Stomach (tissue), 19 donors: ENCODE data around the gene NCK1. TPM values are rescaled to one million over a fixed set of nuclear protein-coding genes. Genes with fewer than 3 reads are reported as not detected.

Source experiments
- DNase-seq, 2 donors: peaks; one replicate each; pipeline versions ENCODE4 v3.0.0 to v3.0.0-alpha.2; 2013 to 2019
- H3K27ac ChIP-seq, 5 donors: fragments of 200-600 bp in 4 of 5; sonication (generic) in 4 of 5; one replicate each; pipeline ENCODE4 v1.5.1; 2013 to 2019; ENCODE audit warnings: mild to moderate bottlenecking in 1 of 5, moderate library complexity in 1 of 5
- H3K27me3 ChIP-seq, 3 donors: fragments of 200-600 bp; sonication (generic); one replicate each; pipeline ENCODE4 v1.5.1; 2017 to 2019; ENCODE audit warnings: mixed run types in 1 of 3
- H3K36me3 ChIP-seq, 4 donors: fragments of 200-600 bp; sonication (generic); 1 replicate in 3 of 4; 2 replicates in 1 of 4; pipeline ENCODE4 v1.5.1; 2016 to 2019
- H3K4me1 ChIP-seq, 4 donors: fragments of 200-600 bp; sonication (generic); one replicate each; pipeline ENCODE4 v1.5.1; 2016 to 2019
- H3K4me3 ChIP-seq, 4 donors: fragments of 200-600 bp; sonication (generic) in 3 of 4; one replicate each; pipeline ENCODE4 v1.5.1; 2016 to 2019; ENCODE audit warnings: mild to moderate bottlenecking in 1 of 4
- H3K9me3 ChIP-seq, 4 donors: fragments of 200-600 bp; sonication (generic); one replicate each; pipeline ENCODE4 v1.5.1; 2016 to 2019
- EP300 ChIP-seq: sonication (generic); formaldehyde crosslinking; IDR thresholded peaks from one replicate; pipeline ENCODE4 v1.6.1; 2017; ENCODE audit warnings: antibody characterized with exemption
- POLR2A ChIP-seq, 4 donors: fragments of 450-650 bp; IDR thresholded peaks; one replicate each; pipeline ENCODE4 v1.6.1; 2016; ENCODE audit warnings: antibody characterized with exemption in 4 of 4, control low read depth in 2 of 4, mild to moderate bottlenecking in 1 of 4, moderate library complexity in 1 of 4
- POLR2AphosphoS5 ChIP-seq, 3 donors: sonication (generic); formaldehyde crosslinking; IDR thresholded peaks; one replicate each; pipeline ENCODE4 v1.6.1; 2016; ENCODE audit warnings: antibody characterized with exemption in 3 of 3
- WGBS, 5 donors: extraction: QIAGEN DNeasy Blood & Tissue Kit in 3 of 5; methylation state at CpG; one replicate each; pipeline versions ENCODE4 v1.1.5 to v1.1.7; 2013 to 2018; 5-methylcytosine and 5-hydroxymethylcytosine counted together
- intact Hi-C: fragments of 100-400 bp; cut with DNase I; formaldehyde crosslinking; loops from one replicate; pipeline ENCODE4 v1.15.1; 2023; ENCODE audit warnings: low total_unique reads
- long read RNA-seq, 10 donors: transcript quantifications; one replicate each; lab custom pipeline, GENCODE V29; 2026
- polyA plus RNA-seq, 3 donors: library from polyadenylated mRNA; stranded (reverse); fragments of 200-250 nt; gene quantifications; one replicate each; pipeline ENCODE4 v1.2.3, GENCODE V29; 2013
- total RNA-seq, 5 donors: library from RNA; depleted of rRNA; stranded (reverse); fragments of >200 nt; gene quantifications; one replicate each; pipeline versions ENCODE4 v1.1.0 to v1.2.3, GENCODE V29; 2014 to 2016
- TF ChIP-seq, protein P1 (sequence below), 7 experiments: fragments of 450-650 bp in 4 of 7; fragments of 200-600 bp in 3 of 7; sonication (generic) in 3 of 7; IDR thresholded peaks; one replicate each; pipeline ENCODE4 v1.5.1; 2016 to 2019; ENCODE audit warnings: antibody characterized with exemption in 7 of 7, control low read depth in 2 of 7, mild to moderate bottlenecking in 1 of 7
- donor health status: healthy with polysubstance abuse.
- donor health status: Bipolar disorder and iron deficiency.
- donor health status: healthy.

Gene NCK1
- total RNA-seq (10 to 100 TPM; 21.0 to 59.8 (median 29.8) TPM), polyA plus RNA-seq (10 to 100 TPM; 11.9 to 22.5 (median 16.3) TPM)
- long read RNA-seq, donor 1, partial matches to known transcripts: 0 of 3 reads
- long read RNA-seq, donor 1, other reads (novel, unspliced or antisense): 0 of 3 reads
- long read RNA-seq, donor 2, partial matches to known transcripts: 0 of 7 reads
- long read RNA-seq, donor 2, other reads (novel, unspliced or antisense): 0 of 7 reads
- long read RNA-seq, donor 3, partial matches to known transcripts: 0 of 1 reads
- long read RNA-seq, donor 3, other reads (novel, unspliced or antisense): 0 of 1 reads
- long read RNA-seq, donor 4, partial matches to known transcripts: 0 of 1 reads
- long read RNA-seq, donor 4, other reads (novel, unspliced or antisense): 0 of 1 reads
- long read RNA-seq, donor 5, partial matches to known transcripts: 8 of 12 reads
- long read RNA-seq, donor 5, other reads (novel, unspliced or antisense): 0 of 12 reads
- long read RNA-seq, donor 6: 0 reads
- long read RNA-seq, donor 7, transcript NCK1-201 (4 exons, 1,937 nt): major isoform, 5 of 7 reads
- long read RNA-seq, donor 7, partial matches to known transcripts: 0 of 7 reads
- long read RNA-seq, donor 7, other reads (novel, unspliced or antisense): 0 of 7 reads
- long read RNA-seq, donor 8, partial matches to known transcripts: 0 of 5 reads
- long read RNA-seq, donor 8, other reads (novel, unspliced or antisense): 0 of 5 reads
- long read RNA-seq, donor 9, partial matches to known transcripts: 23 of 29 reads
- long read RNA-seq, donor 9, other reads (novel, unspliced or antisense): 0 of 29 reads
- long read RNA-seq, donor 10, partial matches to known transcripts: 6 of 8 reads
- long read RNA-seq, donor 10, other reads (novel, unspliced or antisense): 0 of 8 reads

DNA sequence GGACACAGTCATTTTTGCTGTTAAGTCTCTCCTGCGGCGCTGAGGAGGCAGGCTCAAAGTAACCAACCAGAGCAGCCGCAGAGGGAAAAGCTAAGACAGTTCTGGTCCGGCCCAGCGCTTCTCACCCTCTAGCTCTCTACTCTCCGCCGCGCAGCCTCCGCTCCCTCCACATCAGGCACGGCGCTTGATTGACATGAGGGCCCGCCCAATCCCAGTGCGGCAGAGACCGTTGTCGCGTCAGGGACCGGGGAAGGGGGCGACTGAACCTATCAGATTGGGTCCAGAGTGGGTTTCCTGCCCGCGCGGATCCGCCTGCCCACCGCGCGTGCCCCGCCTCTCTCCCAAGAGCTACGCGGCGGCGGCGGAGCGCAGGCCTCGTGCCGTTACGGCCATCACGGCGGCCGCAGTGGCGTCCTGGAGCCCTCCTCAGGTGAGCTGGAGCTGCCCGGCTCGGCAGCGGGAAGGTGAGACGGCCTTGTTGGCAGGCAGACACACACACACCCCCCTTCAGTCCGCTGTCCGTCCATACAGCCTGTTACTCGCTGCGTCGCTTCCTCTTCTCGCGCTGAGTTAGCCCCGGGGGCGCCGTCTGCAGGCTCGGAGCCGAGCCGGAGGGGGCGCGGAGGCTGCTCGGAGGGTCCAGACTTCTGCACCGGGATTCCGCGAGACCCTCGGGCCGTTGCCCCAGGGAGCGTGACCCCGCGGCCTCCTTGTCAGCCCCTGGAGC lies at the start of gene NCK1:
NCK1 (plus strand) TSS at position 319 of the 727 bp plus-strand sequence. CDS start 65,794 bp downstream, outside the sequence.
- TF ChIP-seq POLR2AphosphoS5 (IDR thresholded peaks at IDR 0.05) (peak; percentile 65 to 98 (median 95)), POLR2A (IDR thresholded peaks at IDR 0.05) (peak in 2 of 4 donors; percentile 63 to 90), EP300 (no peak)
- DNase-seq: peak; percentile 99
- Histone ChIP-seq H3K9me3 (no peaks in the 10 kb centered on the region), H3K36me3 (no peaks in the 10 kb centered on the region), H3K4me1 (peaks cover 5 to 40% (median 20%) of the 10 kb centered on the region in 4 donors), H3K4me3 (peak within 1 kb of the TSS; percentile 81 to 93 (median 84)), H3K27me3 (no peaks in the 10 kb centered on the region), H3K27ac (peak within 1 kb of the TSS; percentile 87 to 96 (median 95))
- intact Hi-C loops: no loop called here
- WGBS, 5 donors: 0 to 1% (median 0%) methylated on average over 18 to 67 of the region's 67 CpGs

GRCh38 chr3:136817448-136817847 lies 44.6 kb upstream of the NCK1 start:
- Histone ChIP-seq H3K27me3 (peaks cover 0 to 32% (median 24%) of the 10 kb centered on the region in 3 donors), H3K4me3 (no peak overlapping the region), H3K4me1 (peaks cover 8 to 24% (median 19%) of the 10 kb centered on the region in 4 donors), H3K9me3 (no peaks in the 10 kb centered on the region), H3K36me3 (no peaks in the 10 kb centered on the region), H3K27ac (no peak overlapping the region)
- TF ChIP-seq POLR2AphosphoS5 (IDR thresholded peaks at IDR 0.05): no peak
- TF ChIP-seq, protein P1, sequence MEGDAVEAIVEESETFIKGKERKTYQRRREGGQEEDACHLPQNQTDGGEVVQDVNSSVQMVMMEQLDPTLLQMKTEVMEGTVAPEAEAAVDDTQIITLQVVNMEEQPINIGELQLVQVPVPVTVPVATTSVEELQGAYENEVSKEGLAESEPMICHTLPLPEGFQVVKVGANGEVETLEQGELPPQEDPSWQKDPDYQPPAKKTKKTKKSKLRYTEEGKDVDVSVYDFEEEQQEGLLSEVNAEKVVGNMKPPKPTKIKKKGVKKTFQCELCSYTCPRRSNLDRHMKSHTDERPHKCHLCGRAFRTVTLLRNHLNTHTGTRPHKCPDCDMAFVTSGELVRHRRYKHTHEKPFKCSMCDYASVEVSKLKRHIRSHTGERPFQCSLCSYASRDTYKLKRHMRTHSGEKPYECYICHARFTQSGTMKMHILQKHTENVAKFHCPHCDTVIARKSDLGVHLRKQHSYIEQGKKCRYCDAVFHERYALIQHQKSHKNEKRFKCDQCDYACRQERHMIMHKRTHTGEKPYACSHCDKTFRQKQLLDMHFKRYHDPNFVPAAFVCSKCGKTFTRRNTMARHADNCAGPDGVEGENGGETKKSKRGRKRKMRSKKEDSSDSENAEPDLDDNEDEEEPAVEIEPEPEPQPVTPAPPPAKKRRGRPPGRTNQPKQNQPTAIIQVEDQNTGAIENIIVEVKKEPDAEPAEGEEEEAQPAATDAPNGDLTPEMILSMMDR (IDR thresholded peaks at IDR 0.05): no peak
- TF ChIP-seq EP300: no peak
- WGBS, 5 donors: 50 to 73% (median 61%) methylated on average over 1 of the region's 1 CpG
- DNase-seq: peak in 1 of 2 donors; percentile 16
- intact Hi-C loops: no loop called here

- peak overlapping the region; percentile 23 to 86 (median 77) for H3K27ac ChIP-seq
- WGBS, 5 donors: 14 to 24% (median 17%) methylated on average over 8 of the region's 8 CpGs
- no peaks in the 10 kb centered on the region for H3K9me3 ChIP-seq
- no peaks in the 10 kb centered on the region for H3K36me3 ChIP-seq
- H3K27me3 ChIP-seq: peaks cover 0 to 32% (median 24%) of the 10 kb centered on the region in 3 donors
- peak overlapping the region; percentile 61 to 69 (median 64) for H3K4me3 ChIP-seq
- intact Hi-C loops: no loop called here
- H3K4me1 ChIP-seq: peaks cover 8 to 24% (median 19%) of the 10 kb centered on the region in 4 donors
- DNase-seq: peak; percentile 26 to 54
- TF ChIP-seq, protein P1 (IDR thresholded peaks at IDR 0.05): no peak
- TF ChIP-seq EP300 (no peak), POLR2AphosphoS5 (IDR thresholded peaks at IDR 0.05) (peak in 2 of 3 donors; percentile 57 to 71), POLR2A (IDR thresholded peaks at IDR 0.05) (no peak)
Observed at GRCh38 chr3:136818191-136818768, 43.7 kb upstream of the NCK1 start.

GRCh38 chr3:136818769-136819391 lies 43.1 kb upstream of the NCK1 start, which contains the start of gene SLC35G2:
SLC35G2 (plus strand) TSS chr3:136819126; CDS start chr3:136854461, 35,335 bp downstream.
- 1 to 2% (median 1%) methylated on average over 23 to 60 of the region's 60 CpGs for WGBS, 5 donors
- TF ChIP-seq, protein P1 (IDR thresholded peaks at IDR 0.05): no peak
- TF ChIP-seq POLR2AphosphoS5 (IDR thresholded peaks at IDR 0.05) (no peak), EP300 (no peak), POLR2A (IDR thresholded peaks at IDR 0.05) (no peak)
- Histone ChIP-seq H3K4me1 (peaks cover 8 to 24% (median 19%) of the 10 kb centered on the region in 4 donors), H3K36me3 (no peaks in the 10 kb centered on the region), H3K27ac (peak within 1 kb of the TSS; percentile 23 to 86 (median 77)), H3K27me3 (peaks cover 0 to 32% (median 24%) of the 10 kb centered on the region in 3 donors), H3K4me3 (peak within 1 kb of the TSS; percentile 61 to 69 (median 64)), H3K9me3 (peaks cover 0 to 6% (median 2%) of the 10 kb centered on the region in 4 donors)
- intact Hi-C loops: no loop called here
- DNase-seq: peak; percentile 30 to 85
